ENCODE data around the gene RPLP1.

The RPLP1 gene

GRCh38 chr15:69433831-69434230, 18.8 kb upstream of the RPLP1 start:
- Histone ChIP-seq H3K27me3 (replicated peaks; ENCODE audit: insufficient read depth, low read length) (no peaks in the 10 kb centered on the region), H3K9me2 (replicated peaks; ENCODE audit: insufficient read depth, low read length) (no peaks in the 10 kb centered on the region), H3K4me1 (ENCODE audit: low read length) (no peaks in the 10 kb centered on the region), H3K9ac (ENCODE audit: low read length) (no peak overlapping the region), H3K36me3 (replicated peaks; ENCODE audit: insufficient read depth, low read length) (peaks cover 28% of the 10 kb centered on the region), H3F3A (ENCODE audit: insufficient read depth, low read length) (no peaks in the 10 kb centered on the region), H3K9me3 (replicated peaks; ENCODE audit: insufficient read depth, low read length) (no peaks in the 10 kb centered on the region), H2AFZ (ENCODE audit: low read length) (no peak overlapping the region), H3K4me3 (ENCODE audit: low read length) (no peak overlapping the region), H3K27ac (ENCODE audit: low read length) (no peak overlapping the region), H3K79me2 (ENCODE audit: low read length) (peaks cover 26% of the 10 kb centered on the region; the same call in 1 of the 2 replicates), H3K4me2 (ENCODE audit: low read depth, low read length) (no peak overlapping the region), H4K20me1 (ENCODE audit: insufficient read depth, low read length) (no peaks in the 10 kb centered on the region)
- DNase-seq: no peak
- TF ChIP-seq EZH2 (optimal IDR thresholded peaks at IDR 0.05; ENCODE audit: low read depth, low read length) (no peak), EZH2phosphoT487 (IDR thresholded peaks at IDR 0.05; ENCODE audit: low read length) (no peak)
- TF ChIP-seq, protein P1, sequence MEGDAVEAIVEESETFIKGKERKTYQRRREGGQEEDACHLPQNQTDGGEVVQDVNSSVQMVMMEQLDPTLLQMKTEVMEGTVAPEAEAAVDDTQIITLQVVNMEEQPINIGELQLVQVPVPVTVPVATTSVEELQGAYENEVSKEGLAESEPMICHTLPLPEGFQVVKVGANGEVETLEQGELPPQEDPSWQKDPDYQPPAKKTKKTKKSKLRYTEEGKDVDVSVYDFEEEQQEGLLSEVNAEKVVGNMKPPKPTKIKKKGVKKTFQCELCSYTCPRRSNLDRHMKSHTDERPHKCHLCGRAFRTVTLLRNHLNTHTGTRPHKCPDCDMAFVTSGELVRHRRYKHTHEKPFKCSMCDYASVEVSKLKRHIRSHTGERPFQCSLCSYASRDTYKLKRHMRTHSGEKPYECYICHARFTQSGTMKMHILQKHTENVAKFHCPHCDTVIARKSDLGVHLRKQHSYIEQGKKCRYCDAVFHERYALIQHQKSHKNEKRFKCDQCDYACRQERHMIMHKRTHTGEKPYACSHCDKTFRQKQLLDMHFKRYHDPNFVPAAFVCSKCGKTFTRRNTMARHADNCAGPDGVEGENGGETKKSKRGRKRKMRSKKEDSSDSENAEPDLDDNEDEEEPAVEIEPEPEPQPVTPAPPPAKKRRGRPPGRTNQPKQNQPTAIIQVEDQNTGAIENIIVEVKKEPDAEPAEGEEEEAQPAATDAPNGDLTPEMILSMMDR (IDR thresholded peaks at IDR 0.05; ENCODE audit: low read length): no peak

DNA sequence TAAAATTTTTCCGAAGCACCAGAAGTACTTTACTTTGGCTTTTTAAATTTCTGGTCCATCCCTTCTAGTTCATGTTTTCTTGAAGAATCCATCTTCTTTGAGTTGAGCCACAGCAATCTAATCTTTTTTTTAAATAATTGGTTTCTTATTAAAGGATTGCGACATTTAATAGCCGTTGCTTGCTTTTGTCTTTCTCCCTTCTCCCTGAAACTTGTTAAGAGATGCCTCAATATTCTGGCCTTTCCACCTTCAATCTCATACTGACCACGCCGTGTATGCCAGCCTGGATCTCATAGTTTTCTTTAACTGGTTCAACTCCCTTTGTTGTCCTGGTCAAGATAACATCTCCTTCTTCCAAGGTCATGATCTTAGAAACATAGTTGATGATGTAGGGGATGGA, 18.4 kb upstream of the RPLP1 start:
- H4K20me1 ChIP-seq (ENCODE audit: insufficient read depth, low read length): no peaks in the 10 kb centered on the region

GRCh38 chr15:69434679-69435078, 17.9 kb upstream of the RPLP1 start:
- peaks cover 30% of the 10 kb centered on the region for H3K36me3 ChIP-seq (replicated peaks; ENCODE audit: insufficient read depth, low read length)
- no peaks in the 10 kb centered on the region for H3K4me1 ChIP-seq (ENCODE audit: low read length)
- DNase-seq: no peak
- peaks cover 26% of the 10 kb centered on the region; the same call in 1 of the 2 replicates for H3K79me2 ChIP-seq (ENCODE audit: low read length)
- H3K4me2 ChIP-seq (ENCODE audit: low read depth, low read length): no peak overlapping the region
- H3K9me3 ChIP-seq (replicated peaks; ENCODE audit: insufficient read depth, low read length): no peaks in the 10 kb centered on the region
- no peak overlapping the region for H3K4me3 ChIP-seq (ENCODE audit: low read length)
- no peaks in the 10 kb centered on the region for H4K20me1 ChIP-seq (ENCODE audit: insufficient read depth, low read length)
- TF ChIP-seq EZH2 (optimal IDR thresholded peaks at IDR 0.05; ENCODE audit: low read depth, low read length) (no peak), EZH2phosphoT487 (IDR thresholded peaks at IDR 0.05; ENCODE audit: low read length) (no peak)
- TF ChIP-seq, protein P1 (IDR thresholded peaks at IDR 0.05; ENCODE audit: low read length): no peak
- H3K27ac ChIP-seq (ENCODE audit: low read length): no peak overlapping the region
- H3F3A ChIP-seq (ENCODE audit: insufficient read depth, low read length): no peaks in the 10 kb centered on the region
- H3K9me2 ChIP-seq (replicated peaks; ENCODE audit: insufficient read depth, low read length): no peaks in the 10 kb centered on the region
- H3K9ac ChIP-seq (ENCODE audit: low read length): no peak overlapping the region
- H2AFZ ChIP-seq (ENCODE audit: low read length): no peak overlapping the region
- no peaks in the 10 kb centered on the region for H3K27me3 ChIP-seq (replicated peaks; ENCODE audit: insufficient read depth, low read length)

More for the DNA sequence above, 18.4 kb upstream of the RPLP1 start:
- no peak overlapping the region for H3K27ac ChIP-seq (ENCODE audit: low read length)
- peaks cover 26% of the 10 kb centered on the region; the same call in 1 of the 2 replicates for H3K79me2 ChIP-seq (ENCODE audit: low read length)
- no peak for DNase-seq
- no peak overlapping the region for H2AFZ ChIP-seq (ENCODE audit: low read length)
- H3K4me1 ChIP-seq (ENCODE audit: low read length): no peaks in the 10 kb centered on the region
- H3K4me3 ChIP-seq (ENCODE audit: low read length): no peak overlapping the region
- H3K9me2 ChIP-seq (replicated peaks; ENCODE audit: insufficient read depth, low read length): no peaks in the 10 kb centered on the region
- no peaks in the 10 kb centered on the region for H3K9me3 ChIP-seq (replicated peaks; ENCODE audit: insufficient read depth, low read length)
- no peak overlapping the region for H3K9ac ChIP-seq (ENCODE audit: low read length)
- H3K27me3 ChIP-seq (replicated peaks; ENCODE audit: insufficient read depth, low read length): no peaks in the 10 kb centered on the region
- TF ChIP-seq, protein P1 (IDR thresholded peaks at IDR 0.05; ENCODE audit: low read length): no peak
- TF ChIP-seq EZH2phosphoT487 (IDR thresholded peaks at IDR 0.05; ENCODE audit: low read length) (no peak), EZH2 (optimal IDR thresholded peaks at IDR 0.05; ENCODE audit: low read depth, low read length) (no peak)
- H3F3A ChIP-seq (ENCODE audit: insufficient read depth, low read length): no peaks in the 10 kb centered on the region
- peaks cover 29% of the 10 kb centered on the region for H3K36me3 ChIP-seq (replicated peaks; ENCODE audit: insufficient read depth, low read length)
- H3K4me2 ChIP-seq (ENCODE audit: low read depth, low read length): no peak overlapping the region
